Heart left ventricle (tissue), 16 donors: ENCODE measurements around the gene GPRC5D. TPM values are rescaled to one million over a fixed set of nuclear protein-coding genes. Genes with fewer than 3 reads are reported as not detected.

ENCODE experiments used
- ATAC-seq, 4 donors: fragments of 200-7000 bp; cut with Tn5 transposase; one replicate each; pipeline ENCODE4 v1.9.1; 2020 to 2022; ENCODE audit warnings: moderate library complexity in 4 of 4, mild to moderate bottlenecking in 3 of 4, moderate number of reproducible peaks in 1 of 4
- DNase-seq, 5 donors: peaks; one replicate each; pipeline ENCODE4 v3.0.0-alpha.2; 2020
- H3K27ac ChIP-seq, 12 donors: fragments of 200-600 bp; sonication (generic) in 4 of 12; one replicate each; pipeline versions ENCODE4 v1.5.0 to v1.8.0; 2016 to 2022; ENCODE audit warnings: mild to moderate bottlenecking in 2 of 12
- H3K27me3 ChIP-seq, 9 donors: fragments of 200-600 bp; sonication (generic) in 2 of 9; one replicate each; pipeline versions ENCODE4 v1.5.1 to v1.8.0; 2016 to 2022; ENCODE audit warnings: mild to moderate bottlenecking in 3 of 9
- H3K36me3 ChIP-seq, 9 donors: fragments of 200-600 bp; sonication (generic) in 2 of 9; one replicate each; pipeline versions ENCODE4 v1.5.0 to v1.8.0; 2018 to 2022; ENCODE audit warnings: mild to moderate bottlenecking in 2 of 9
- H3K4me1 ChIP-seq, 12 donors: fragments of 200-600 bp; sonication (generic) in 4 of 12; one replicate each; pipeline versions ENCODE4 v1.5.0 to v1.8.0; 2016 to 2022; ENCODE audit warnings: mild to moderate bottlenecking in 3 of 12
- H3K4me3 ChIP-seq, 12 donors: fragments of 200-600 bp; sonication (generic) in 4 of 12; one replicate each; pipeline versions ENCODE4 v1.5.0 to v1.8.0; 2017 to 2022; ENCODE audit warnings: mild to moderate bottlenecking in 9 of 12, moderate library complexity in 4 of 12
- H3K9me3 ChIP-seq, 12 donors: fragments of 200-600 bp; sonication (generic) in 4 of 12; one replicate each; pipeline versions ENCODE4 v1.5.0 to v1.8.0; 2016 to 2022; ENCODE audit warnings: mild to moderate bottlenecking in 1 of 12
- CTCF ChIP-seq, 12 donors: fragments of 200-600 bp; sonication (generic) in 4 of 12; IDR thresholded peaks; one replicate each; pipeline versions ENCODE4 v1.5.0 to v1.8.0; 2018 to 2022; ENCODE audit warnings: antibody characterized with exemption in 12 of 12, mild to moderate bottlenecking in 5 of 12
- POLR2A ChIP-seq, 2 donors: fragments of 450-650 bp; IDR thresholded peaks; one replicate each; pipeline ENCODE4 v1.6.1; 2017; ENCODE audit warnings: antibody characterized with exemption in 2 of 2, mild to moderate bottlenecking in 2 of 2, moderate library complexity in 2 of 2
- WGBS, 4 donors: extraction: QIAGEN DNeasy Blood & Tissue Kit in 2 of 4; methylation state at CpG; one replicate each; pipeline versions ENCODE4 v1.1.5 to v1.1.7; 2013 to 2018; 5-methylcytosine and 5-hydroxymethylcytosine counted together
- intact Hi-C, 10 donors: fragments of 100-400 bp; cut with DNase I; formaldehyde crosslinking; loops; one replicate each; pipeline versions ENCODE4 v1.11.1 to v1.14.2; 2022
- polyA plus RNA-seq, 2 donors: library from polyadenylated mRNA; stranded (reverse); fragments of 200-250 nt; gene quantifications; one replicate each; pipeline ENCODE4 v1.2.3, GENCODE V29; 2013
- total RNA-seq, 9 donors: library from RNA; depleted of rRNA in 2 of 9; stranded (reverse); fragments of >200 nt in 2 of 9; fragmentation: NEBNext Ultra II Directional in 3 of 9; extraction: Animal tissue kit (Norgen Biotek cat#: 25700) in 3 of 9; gene quantifications; one replicate each; pipeline versions ENCODE4 v1.1.0 to v1.2.4, GENCODE V29; 2016 to 2023
- donor health status: ischemic (EF 13 %, LVEDD 7.1; RV severe dilation, severe dysfunction).
- donor health status: healthy with polysubstance abuse.
- donor health status: DM: no; HTN: yes; CAD: no.
- donor health status: DM: no; HTN: no; CAD: no.
- donor health status: ischemic (EF 25% LVEDD 6.9; RV normal size, moderate dysfunction).
- donor health status: ischemic (EF 25% LVEDD 5.7; RV mildly dilated, moderate dysfunction).
- donor health status: healthy.
- donor health status: DM: yes; HTN: yes; CAD: no.
- donor health status: ischemic (EF 35%, LVEDD 5.7; RV mildly dilated, moderate dysfunction).
- donor health status: nonischemic (EF 11% LVEDD 7.7; RV severe dilation, severe dysfunction).
- donor health status: DM: yes; HTN: yes; CAD: no.
- donor health status: PGD.
- donor health status: ischemic (EF 29% LVEDD 5.4; RV normal size, mild dysfunction).
- donor health status: nonischemic (EF 23%, LVEDD 6.1; RV moderate dilation, normal function).

Gene GPRC5D
- total and polyA plus RNA-seq, 11 donors = 0.11 TPM; not detected in 10

DNA sequence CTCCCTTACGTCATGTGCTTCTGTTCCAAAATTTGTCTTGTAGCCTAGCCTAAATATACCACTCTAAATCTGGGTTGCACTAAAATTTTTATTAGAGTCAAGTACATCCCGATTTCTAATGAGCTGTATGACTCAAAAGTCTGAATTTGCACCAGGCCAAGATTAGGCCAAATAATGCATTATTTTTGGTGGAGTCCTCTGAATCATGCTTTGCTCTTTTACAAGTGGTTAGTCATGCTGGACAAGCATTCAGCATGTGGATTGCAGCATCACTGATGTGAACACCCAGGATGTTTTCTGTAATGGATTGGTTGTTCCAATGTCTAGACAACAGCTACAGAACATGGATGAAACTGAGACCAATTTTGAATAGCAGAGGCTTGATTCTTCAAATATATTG is 24.4 kb upstream of the GPRC5D start:
- no peaks in the 10 kb centered on the region for H3K27me3 ChIP-seq
- intact Hi-C loops = no loop called here
- H3K4me1 ChIP-seq = peaks cover 0 to 22% (median 7%) of the 10 kb centered on the region in 12 donors
- H3K9me3 ChIP-seq = peaks cover 0 to 18% (median 4%) of the 10 kb centered on the region in 12 donors
- peak overlapping the region in 4 of 12 donors; percentile 29 to 46 (median 31) for H3K27ac ChIP-seq
- H3K4me3 ChIP-seq = no peak overlapping the region
- TF ChIP-seq POLR2A (IDR thresholded peaks at IDR 0.05) = no peak
- H3K36me3 ChIP-seq = peaks cover 3 to 90% (median 75%) of the 10 kb centered on the region in 9 donors
- 72 to 83% (median 79%) methylated on average over 2 of the region's 2 CpGs for WGBS, 4 donors
- DNase-seq (no peak), ATAC-seq (peak in 3 of 4 donors; percentile 46 to 81 (median 76))

DNA sequence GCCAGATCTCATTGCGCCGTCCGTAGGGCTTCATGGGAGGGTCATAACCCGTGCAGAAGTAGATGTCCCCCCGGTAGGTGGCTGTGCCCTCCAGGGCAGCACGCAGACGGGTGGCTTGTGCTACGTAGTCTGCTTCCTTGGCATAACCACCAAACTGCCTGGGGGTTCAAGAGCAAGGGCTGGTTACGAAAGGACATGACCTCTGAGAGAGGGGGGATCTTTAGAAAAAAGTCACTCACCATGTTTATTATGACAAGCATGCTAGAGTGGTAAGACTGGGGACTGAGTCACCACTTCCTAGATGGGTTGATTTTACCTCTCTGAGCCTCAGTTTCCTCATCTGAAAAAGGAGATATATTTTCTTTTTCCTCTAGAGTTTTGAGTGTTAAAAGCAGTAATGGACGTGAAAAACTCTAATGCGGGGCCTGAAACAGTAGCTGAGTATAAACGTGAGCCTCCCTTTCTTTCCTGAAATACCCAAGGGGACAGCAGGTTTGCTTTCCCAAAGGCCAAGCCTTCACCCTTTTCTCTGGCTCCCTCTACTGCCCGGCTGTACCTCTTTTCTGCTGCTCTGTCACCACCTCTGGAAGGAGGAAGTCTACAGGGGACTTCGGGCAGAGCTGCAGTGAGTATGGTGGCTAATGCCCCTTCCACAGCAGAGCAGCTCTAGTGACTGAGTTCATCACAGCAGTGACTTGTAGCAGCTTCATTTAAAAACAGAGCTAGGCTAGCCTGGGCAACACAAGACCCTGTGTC is 23.5 kb upstream of the GPRC5D start:
- intact Hi-C loops = no loop called here
- Histone ChIP-seq H3K36me3 (peaks cover 3 to 85% (median 71%) of the 10 kb centered on the region in 9 donors), H3K27me3 (no peaks in the 10 kb centered on the region), H3K9me3 (peaks cover 0 to 18% (median 4%) of the 10 kb centered on the region in 12 donors), H3K4me1 (peaks cover 0 to 21% (median 7%) of the 10 kb centered on the region in 12 donors), H3K4me3 (no peak overlapping the region), H3K27ac (peak overlapping the region in 4 of 12 donors; percentile 9 to 46 (median 28))
- WGBS, 4 donors = 78 to 85% (median 82%) methylated on average over 14 of the region's 14 CpGs
- peak; percentile 31 to 57 (median 38) for ATAC-seq
- DNase-seq = no peak
- peak in 5 of 12 donors; percentile 9 to 46 (median 18) for TF ChIP-seq CTCF (IDR thresholded peaks at IDR 0.05)
- TF ChIP-seq POLR2A (IDR thresholded peaks at IDR 0.05) = no peak

DNA sequence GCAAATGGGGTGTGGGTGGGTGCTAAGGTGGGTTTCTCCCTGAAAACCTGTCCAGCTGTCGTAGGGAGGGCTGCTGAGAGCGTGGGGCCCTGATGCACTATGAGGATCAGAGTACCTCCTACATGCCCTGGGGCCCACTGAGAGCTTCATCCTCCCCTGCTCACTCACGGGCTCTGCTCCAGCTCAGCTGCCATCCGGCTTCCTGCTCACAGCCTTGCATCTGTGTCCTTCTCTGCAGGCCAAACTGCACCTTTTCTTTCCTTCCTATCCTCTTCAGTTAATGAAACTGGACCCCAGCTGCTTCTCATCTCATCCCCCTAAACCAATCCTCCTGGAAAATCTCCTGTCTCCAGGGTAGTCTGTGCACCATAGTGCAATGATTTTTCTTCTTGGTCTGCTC is 22.2 kb upstream of the GPRC5D start:
- DNase-seq (no peak), ATAC-seq (no peak)
- no peak overlapping the region for H3K27ac ChIP-seq
- peaks cover 3 to 79% (median 62%) of the 10 kb centered on the region in 9 donors for H3K36me3 ChIP-seq
- no peaks in the 10 kb centered on the region for H3K27me3 ChIP-seq
- peaks cover 0 to 18% (median 4%) of the 10 kb centered on the region in 12 donors for H3K9me3 ChIP-seq
- 89 to 99% (median 97%) methylated on average over 4 of the region's 4 CpGs for WGBS, 4 donors
- no peak overlapping the region for H3K4me3 ChIP-seq
- TF ChIP-seq CTCF (IDR thresholded peaks at IDR 0.05) = no peak
- no peak for TF ChIP-seq POLR2A (IDR thresholded peaks at IDR 0.05)
- intact Hi-C loops = no loop called here
- peaks cover 0 to 10% (median 0%) of the 10 kb centered on the region in 12 donors for H3K4me1 ChIP-seq

DNA sequence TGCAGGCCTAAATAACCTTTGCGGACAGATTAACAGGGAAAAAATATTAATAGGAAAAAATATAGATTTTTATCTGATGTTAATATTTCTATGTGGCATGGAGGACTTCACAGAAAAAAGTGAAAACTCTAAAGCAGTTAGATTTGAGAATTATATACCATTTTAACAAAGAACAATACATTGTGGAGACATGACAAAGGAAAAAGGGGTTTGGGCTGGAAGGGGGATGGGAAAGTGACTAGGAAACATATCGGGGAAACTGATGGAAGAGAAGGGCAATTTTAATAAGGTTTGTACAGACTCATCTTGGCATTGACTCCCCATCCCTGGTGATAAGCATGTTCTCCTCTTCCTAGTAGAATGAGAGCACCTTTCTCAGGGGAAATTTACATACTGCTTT is 21.0 kb upstream of the GPRC5D start:
- no peak for ATAC-seq
- WGBS, 4 donors = 97 to 98% (median 98%) methylated on average over 2 of the region's 2 CpGs
- Histone ChIP-seq H3K4me3 (no peak overlapping the region), H3K9me3 (peaks cover 0 to 18% (median 4%) of the 10 kb centered on the region in 12 donors), H3K27ac (no peak overlapping the region), H3K4me1 (peaks cover 0 to 9% (median 0%) of the 10 kb centered on the region in 12 donors), H3K36me3 (peaks cover 3 to 68% (median 57%) of the 10 kb centered on the region in 9 donors), H3K27me3 (no peaks in the 10 kb centered on the region)
- intact Hi-C loops = no loop called here
- TF ChIP-seq POLR2A (IDR thresholded peaks at IDR 0.05) = no peak
- TF ChIP-seq CTCF (IDR thresholded peaks at IDR 0.05) = no peak
- no peak for DNase-seq
